NT2/D1 (cell line): ENCODE data around the gene COX4I1.

Source experiments
- YY1 ChIP-seq: IDR thresholded peaks from 2 replicates; pipeline ENCODE4 v1.6.1; 2011; ENCODE audit not compliant: insufficient read length, insufficient read depth
- ZNF274 ChIP-seq: IDR thresholded peaks from 2 replicates; pipeline ENCODE4 v1.6.1; 2011; ENCODE audit warnings: mild to moderate bottlenecking, low read depth, low read length

DNA sequence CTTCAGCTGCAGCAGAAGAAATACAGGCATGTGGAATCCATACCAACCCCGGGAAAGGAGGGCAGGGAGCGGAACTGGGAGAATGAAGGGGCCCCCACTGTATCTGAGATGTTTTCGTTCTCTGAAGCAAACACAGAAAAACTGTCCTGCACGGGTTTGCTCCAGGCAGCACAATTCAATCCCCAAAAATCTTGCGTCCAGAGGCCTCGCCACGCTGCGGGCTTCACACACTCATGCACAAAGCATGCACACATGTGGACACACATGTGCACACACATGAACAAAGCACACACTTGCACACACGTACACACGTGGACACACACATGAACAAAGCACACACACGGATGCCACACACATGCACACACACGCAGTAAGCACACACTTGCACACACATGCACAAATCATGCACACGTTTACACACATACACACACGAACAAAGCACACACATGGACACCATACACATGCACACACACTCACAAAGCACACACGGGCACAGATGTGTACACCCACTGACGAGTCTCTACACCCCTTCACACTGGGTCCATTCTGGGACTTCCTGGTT is 27.3 kb downstream of the COX4I1 start:
- TF ChIP-seq ZNF274 (no peak), YY1 (no peak)
